GM12878 (cell line): ENCODE results near the gene PGC. TPM values are rescaled to one million over a fixed set of nuclear protein-coding genes. Genes with fewer than 3 reads are reported as not detected.
A peak's percentile ranks its signal among the peaks of the same experiment; 100 is the strongest.

Source experiments
- BACH1 ChIP-seq: fragments of 450-650 bp; IDR thresholded peaks from 2 replicates; pipeline ENCODE4 v1.6.1; 2017; ENCODE audit warnings: mild to moderate bottlenecking, borderline replicate concordance
- CBFB ChIP-seq: IDR thresholded peaks from 2 replicates; pipeline ENCODE4 v1.6.1; 2016; ENCODE audit warnings: antibody characterized with exemption, low read depth
- CHD1 ChIP-seq: IDR thresholded peaks from 2 replicates; pipeline ENCODE4 v1.6.1; 2012; ENCODE audit warnings: low read depth, low read length, improper control_type of control experiment
- ELK1 ChIP-seq: IDR thresholded peaks from 2 replicates; pipeline ENCODE4 v1.6.1; 2012; ENCODE audit warnings: low read depth, low read length, improper control_type of control experiment
- GATAD2B ChIP-seq: fragments of 450-650 bp; conservative IDR thresholded peaks from 2 replicates; pipeline ENCODE4 v1.6.1; 2017; ENCODE audit warnings: low read depth, mild to moderate bottlenecking, moderate library complexity
- HDGF ChIP-seq: fragments of 450-650 bp; IDR thresholded peaks from 2 replicates; pipeline ENCODE4 v1.6.1; 2016; ENCODE audit warnings: antibody characterized with exemption
- KDM1A ChIP-seq: fragments of 200-600 bp; sonication (generic); IDR thresholded peaks from 2 replicates; pipeline ENCODE4 v1.6.1; 2016; ENCODE audit warnings: borderline replicate concordance
- MEF2A ChIP-seq: IDR thresholded peaks from 2 replicates; pipeline ENCODE4 v1.6.1; 2011; ENCODE audit warnings: low read depth, mild to moderate bottlenecking, low read length, moderate library complexity; ENCODE audit not compliant: insufficient read depth
- POU2F2 ChIP-seq: IDR thresholded peaks from 3 replicates; pipeline ENCODE4 v1.6.1; 2011; ENCODE audit warnings: low read depth, mild to moderate bottlenecking, low read length, borderline replicate concordance
- RCOR1 ChIP-seq: conservative IDR thresholded peaks from 2 replicates; pipeline ENCODE4 v1.6.1; 2012; ENCODE audit warnings: low read depth, low read length, improper control_type of control experiment
- SREBF1 ChIP-seq: IDR thresholded peaks from 2 replicates; pipeline ENCODE4 v1.6.1; 2012; ENCODE audit warnings: mild to moderate bottlenecking, low read length
- SREBF2 ChIP-seq: IDR thresholded peaks from 2 replicates; pipeline ENCODE4 v1.6.1; 2012; ENCODE audit warnings: mild to moderate bottlenecking, low read length
- TBL1XR1 ChIP-seq: IDR thresholded peaks from 2 replicates; pipeline ENCODE4 v1.6.1; 2012; ENCODE audit warnings: low read depth, low read length, improper control_type of control experiment
- TCF12 ChIP-seq: IDR thresholded peaks from 2 replicates; pipeline ENCODE4 v1.6.1; 2011; ENCODE audit warnings: low read depth, mild to moderate bottlenecking, low read length
- ZNF592 ChIP-seq: fragments of 450-650 bp; IDR thresholded peaks from 2 replicates; pipeline ENCODE4 v1.6.1; 2017; ENCODE audit warnings: mild to moderate bottlenecking, moderate library complexity
- ZZZ3 ChIP-seq: IDR thresholded peaks from 2 replicates; pipeline ENCODE4 v1.6.1; 2011; ENCODE audit warnings: low read depth; ENCODE audit not compliant: control insufficient read depth, insufficient read length
- polyA plus RNA-seq, 11 experiments: library from polyadenylated mRNA; depleted of rRNA in 4 of 11; unstranded in 6 of 11; stranded (reverse) in 5 of 11; fragments of >200 nt; fragmentation: Nextera tagmentation in 4 of 11; fragmentation: Illumina TruSeq in 1 of 11; extraction: Ambion mirVana in 4 of 11; extraction: Trizol in 1 of 11; gene quantifications; 1 replicate in 1 of 11; 2 replicates in 10 of 11; pipeline versions ENCODE4 v1.2.1 to v1.2.3, GENCODE V29; 2011 to 2016; ENCODE audit warnings: inconsistent platforms in 2 of 11, missing spikeins in 2 of 11, low read depth in 1 of 11
- total RNA-seq, 4 experiments: library from RNA; depleted of rRNA in 3 of 4; stranded (reverse); fragments of >200 nt in 3 of 4; fragmentation: Illumina TruSeq in 1 of 4; extraction: Trizol in 1 of 4; gene quantifications; 2 replicates each; pipeline versions ENCODE4 v1.2.1 to v1.2.3, GENCODE V29; 2013 to 2021
- TF ChIP-seq, protein P1 (sequence below): fragments of 450-650 bp; IDR thresholded peaks from 2 replicates; pipeline ENCODE4 v1.6.1; 2017; ENCODE audit warnings: mild to moderate bottlenecking, low read depth, inconsistent platforms; ENCODE audit not compliant: poor library complexity, severe bottlenecking
- TF ChIP-seq, protein P2 (sequence below): IDR thresholded peaks from 2 replicates; pipeline ENCODE4 v1.6.1; 2012; ENCODE audit warnings: mild to moderate bottlenecking, low read depth, low read length

The PGC gene
- total and polyA plus RNA-seq, 10 of the 15 experiments (the other 5 are each of a cell fraction or from before 2014, with no cell fraction given) = 0.26 TPM; not detected in 9

- TF ChIP-seq, protein P1, sequence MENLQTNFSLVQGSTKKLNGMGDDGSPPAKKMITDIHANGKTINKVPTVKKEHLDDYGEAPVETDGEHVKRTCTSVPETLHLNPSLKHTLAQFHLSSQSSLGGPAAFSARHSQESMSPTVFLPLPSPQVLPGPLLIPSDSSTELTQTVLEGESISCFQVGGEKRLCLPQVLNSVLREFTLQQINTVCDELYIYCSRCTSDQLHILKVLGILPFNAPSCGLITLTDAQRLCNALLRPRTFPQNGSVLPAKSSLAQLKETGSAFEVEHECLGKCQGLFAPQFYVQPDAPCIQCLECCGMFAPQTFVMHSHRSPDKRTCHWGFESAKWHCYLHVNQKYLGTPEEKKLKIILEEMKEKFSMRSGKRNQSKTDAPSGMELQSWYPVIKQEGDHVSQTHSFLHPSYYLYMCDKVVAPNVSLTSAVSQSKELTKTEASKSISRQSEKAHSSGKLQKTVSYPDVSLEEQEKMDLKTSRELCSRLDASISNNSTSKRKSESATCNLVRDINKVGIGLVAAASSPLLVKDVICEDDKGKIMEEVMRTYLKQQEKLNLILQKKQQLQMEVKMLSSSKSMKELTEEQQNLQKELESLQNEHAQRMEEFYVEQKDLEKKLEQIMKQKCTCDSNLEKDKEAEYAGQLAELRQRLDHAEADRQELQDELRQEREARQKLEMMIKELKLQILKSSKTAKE = no peak
- TF ChIP-seq TCF12 (no peak), GATAD2B (no peak), SREBF1 (peak; percentile 47; the same call in 1 of the 2 replicates), MEF2A (peak; percentile 76), RCOR1 (no peak), SREBF2 (no peak), ZNF592 (peak; percentile 86), HDGF (peak; percentile 95), CHD1 (no peak), CBFB (no peak), POU2F2 (peak; percentile 33; the same call in 1 of the 3 replicates), KDM1A (no peak), BACH1 (peak; percentile 53; the same call in 1 of the 2 replicates), ZZZ3 (no peak), TBL1XR1 (peak; percentile 76; the same call in 1 of the 2 replicates), ELK1 (peak; percentile 61)
- TF ChIP-seq, protein P2, sequence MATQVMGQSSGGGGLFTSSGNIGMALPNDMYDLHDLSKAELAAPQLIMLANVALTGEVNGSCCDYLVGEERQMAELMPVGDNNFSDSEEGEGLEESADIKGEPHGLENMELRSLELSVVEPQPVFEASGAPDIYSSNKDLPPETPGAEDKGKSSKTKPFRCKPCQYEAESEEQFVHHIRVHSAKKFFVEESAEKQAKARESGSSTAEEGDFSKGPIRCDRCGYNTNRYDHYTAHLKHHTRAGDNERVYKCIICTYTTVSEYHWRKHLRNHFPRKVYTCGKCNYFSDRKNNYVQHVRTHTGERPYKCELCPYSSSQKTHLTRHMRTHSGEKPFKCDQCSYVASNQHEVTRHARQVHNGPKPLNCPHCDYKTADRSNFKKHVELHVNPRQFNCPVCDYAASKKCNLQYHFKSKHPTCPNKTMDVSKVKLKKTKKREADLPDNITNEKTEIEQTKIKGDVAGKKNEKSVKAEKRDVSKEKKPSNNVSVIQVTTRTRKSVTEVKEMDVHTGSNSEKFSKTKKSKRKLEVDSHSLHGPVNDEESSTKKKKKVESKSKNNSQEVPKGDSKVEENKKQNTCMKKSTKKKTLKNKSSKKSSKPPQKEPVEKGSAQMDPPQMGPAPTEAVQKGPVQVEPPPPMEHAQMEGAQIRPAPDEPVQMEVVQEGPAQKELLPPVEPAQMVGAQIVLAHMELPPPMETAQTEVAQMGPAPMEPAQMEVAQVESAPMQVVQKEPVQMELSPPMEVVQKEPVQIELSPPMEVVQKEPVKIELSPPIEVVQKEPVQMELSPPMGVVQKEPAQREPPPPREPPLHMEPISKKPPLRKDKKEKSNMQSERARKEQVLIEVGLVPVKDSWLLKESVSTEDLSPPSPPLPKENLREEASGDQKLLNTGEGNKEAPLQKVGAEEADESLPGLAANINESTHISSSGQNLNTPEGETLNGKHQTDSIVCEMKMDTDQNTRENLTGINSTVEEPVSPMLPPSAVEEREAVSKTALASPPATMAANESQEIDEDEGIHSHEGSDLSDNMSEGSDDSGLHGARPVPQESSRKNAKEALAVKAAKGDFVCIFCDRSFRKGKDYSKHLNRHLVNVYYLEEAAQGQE = no peak
Observed at GRCh38 chr6:41779788-41780550, 32.8 kb upstream of the PGC start, which contains the start of gene FRS3 (continued).
